Caco-2 (cell line): Measurements from ENCODE around the gene KPNA1. TPM values are rescaled to one million over a fixed set of nuclear protein-coding genes. Genes with fewer than 3 reads are reported as not detected.

ENCODE experiments used
- BruUV-seq: library from RNA; stranded (reverse); fragments of 400-500 nt; replicated peaks from 2 replicates; lab custom pipeline; 2021; lab: Mats Ljungman, UMichigan
- CTCF ChIA-PET: fragments of 300-600 bp; sonication (Branson Sonifier 250); formaldehyde crosslinking; loops from one replicate; lab custom pipeline; 2022; ENCODE audit warnings: antibody characterized with exemption; lab: Charles Lee
- POLR2A ChIA-PET: fragments of 300-600 bp; sonication (Branson Sonifier 250); formaldehyde crosslinking; loops from one replicate; lab custom pipeline; 2022; ENCODE audit warnings: antibody characterized with exemption; lab: Charles Lee
- DNase-seq, 2 experiments: peaks; one replicate each; pipeline versions ENCODE4 v3.0.0 to v3.0.0-alpha.2; 2020 to 2022
- H3K27me3 ChIP-seq: replicated peaks from 2 replicates; pipeline ENCODE4 v1.6.0; 2011; ENCODE audit warnings: low read length; ENCODE audit not compliant: control insufficient read depth, insufficient read depth
- H3K36me3 ChIP-seq: 2 replicates; pipeline ENCODE4 v1.5.1; 2011; ENCODE audit warnings: low read length; ENCODE audit not compliant: control insufficient read depth, insufficient read depth
- H3K4me1 ChIP-seq: fragments of 250-450 bp; sonication (Bioruptor Pico); 2 replicates; pipeline ENCODE4 v1.5.1; 2020; ENCODE audit warnings: mild to moderate bottlenecking
- H3K4me3 ChIP-seq: 2 replicates; pipeline ENCODE4 v1.5.1; 2011; ENCODE audit warnings: low read depth, mild to moderate bottlenecking, control low read depth, low read length
- H3K9me3 ChIP-seq: fragments of 250-450 bp; sonication (Bioruptor Pico); 2 replicates; pipeline ENCODE4 v1.5.1; 2020; ENCODE audit warnings: mild to moderate bottlenecking, moderate library complexity
- H3K27ac Mint-ChIP-seq: one replicate; pipeline ENCODE4 v1.8.0; 2022; ENCODE audit warnings: mixed read lengths; ENCODE audit not compliant: unreplicated experiment
- H3K27me3 Mint-ChIP-seq: one replicate; pipeline ENCODE4 v1.8.0; 2022; ENCODE audit warnings: mixed read lengths; ENCODE audit not compliant: insufficient read depth, unreplicated experiment
- H3K36me3 Mint-ChIP-seq: one replicate; pipeline ENCODE4 v1.8.0; 2022; ENCODE audit warnings: mild to moderate bottlenecking, mixed read lengths; ENCODE audit not compliant: insufficient read depth, unreplicated experiment
- H3K4me1 Mint-ChIP-seq: one replicate; pipeline ENCODE4 v1.8.0; 2022; ENCODE audit warnings: low read depth, mixed read lengths; ENCODE audit not compliant: unreplicated experiment
- H3K4me3 Mint-ChIP-seq: one replicate; pipeline ENCODE4 v1.8.0; 2022; ENCODE audit warnings: mild to moderate bottlenecking, moderate library complexity, mixed read lengths; ENCODE audit not compliant: unreplicated experiment
- H3K9me3 Mint-ChIP-seq: one replicate; pipeline ENCODE4 v1.8.0; 2022; ENCODE audit warnings: mixed read lengths; ENCODE audit not compliant: unreplicated experiment
- CTCF ChIP-seq, 2 experiments: fragments of 200-600 bp in 1 of 2; IDR thresholded peaks; 1 replicate in 1 of 2; 2 replicates in 1 of 2; pipeline versions ENCODE4 v1.5.1 to v1.8.0; 2011 to 2022; ENCODE audit warnings: antibody characterized with exemption in 1 of 2, control low read depth in 1 of 2, inconsistent platforms in 1 of 2, low read depth in 1 of 2, low read length in 1 of 2, mild to moderate bottlenecking in 1 of 2, moderate library complexity in 1 of 2; ENCODE audit not compliant: insufficient read depth in 1 of 2, severe bottlenecking in 1 of 2, unreplicated experiment in 1 of 2
- intact Hi-C: fragments of 100-400 bp; cut with micrococcal nuclease; formaldehyde crosslinking; loops from one replicate; pipeline ENCODE4 v1.10.0; 2022; ENCODE audit not compliant: unreplicated experiment
- total RNA-seq: library from RNA; stranded (reverse); gene quantifications from 2 replicates; pipeline ENCODE4 v1.2.3, GENCODE V29; 2022

The KPNA1 gene
- total RNA-seq, 1 experiment from 2014 or later = 82.0 TPM

GRCh38 chr3:122533480-122533879 is 18.7 kb upstream of the KPNA1 start:
- Mint-ChIP-seq H3K4me3 (no peak overlapping the region), H3K4me1 (no peaks in the 10 kb centered on the region), H3K27ac (no peak overlapping the region), H3K27me3 (no peaks in the 10 kb centered on the region), H3K9me3 (no peaks in the 10 kb centered on the region), H3K36me3 (peaks cover 14% of the 10 kb centered on the region)
- BruUV-seq = no TSS peak
- DNase-seq = no peak
- no peak overlapping the region for H3K4me3 ChIP-seq
- no peak for TF ChIP-seq CTCF (IDR thresholded peaks at IDR 0.05; ENCODE audit: insufficient read depth in 1 of 2, low read depth in 1 of 2, low read length in 1 of 2, severe bottlenecking in 1 of 2, unreplicated experiment in 1 of 2)
- H3K4me1 ChIP-seq = no peaks in the 10 kb centered on the region; the same call in 1 of the 2 replicates
- ChIA-PET CTCF (no interaction called here), POLR2A (no interaction called here)
- no peaks in the 10 kb centered on the region; the same call in 1 of the 2 replicates for H3K36me3 ChIP-seq
- no peaks in the 10 kb centered on the region for H3K9me3 ChIP-seq
- no peaks in the 10 kb centered on the region for H3K27me3 ChIP-seq
- intact Hi-C loops = no loop called here

DNA sequence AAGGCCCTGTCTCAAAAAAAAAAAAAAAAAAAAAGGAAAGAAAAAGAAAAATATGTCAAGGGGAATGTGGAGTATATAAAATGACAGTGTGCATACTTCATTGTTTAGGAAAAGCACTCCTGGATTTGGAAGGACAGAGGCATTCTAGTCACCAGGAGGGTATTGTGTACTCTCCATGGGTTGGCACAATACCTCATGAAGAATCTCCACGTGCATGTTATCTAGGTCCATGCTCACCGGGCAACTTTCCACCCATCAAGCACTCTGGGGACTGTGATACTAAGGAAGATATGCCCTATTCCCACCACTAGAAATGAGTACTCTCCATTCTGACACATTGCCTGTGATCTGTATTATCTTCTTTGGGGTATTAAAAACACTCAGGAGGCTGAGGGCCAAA is 15.4 kb upstream of the KPNA1 start:
- H3K4me1 ChIP-seq = no peaks in the 10 kb centered on the region; the same call in 1 of the 2 replicates
- Mint-ChIP-seq H3K4me1 (no peaks in the 10 kb centered on the region), H3K36me3 (peaks cover 14% of the 10 kb centered on the region), H3K27ac (no peak overlapping the region), H3K4me3 (no peak overlapping the region), H3K9me3 (no peaks in the 10 kb centered on the region), H3K27me3 (no peaks in the 10 kb centered on the region)
- intact Hi-C loops = no loop called here
- no peak for TF ChIP-seq CTCF (IDR thresholded peaks at IDR 0.05; ENCODE audit: insufficient read depth in 1 of 2, low read depth in 1 of 2, low read length in 1 of 2, severe bottlenecking in 1 of 2, unreplicated experiment in 1 of 2)
- no TSS peak for BruUV-seq
- no peaks in the 10 kb centered on the region for H3K9me3 ChIP-seq
- H3K27me3 ChIP-seq = no peaks in the 10 kb centered on the region
- no peak overlapping the region for H3K4me3 ChIP-seq
- DNase-seq = no peak
- no peaks in the 10 kb centered on the region; the same call in 1 of the 2 replicates for H3K36me3 ChIP-seq
- ChIA-PET CTCF (no interaction called here), POLR2A (no interaction called here)

- H3K36me3 ChIP-seq = no peaks in the 10 kb centered on the region
- no peak overlapping the region for H3K27ac Mint-ChIP-seq
- H3K4me1 ChIP-seq = no peaks in the 10 kb centered on the region
- TF ChIP-seq CTCF (IDR thresholded peaks at IDR 0.05; ENCODE audit: insufficient read depth in 1 of 2, low read depth in 1 of 2, low read length in 1 of 2, severe bottlenecking in 1 of 2, unreplicated experiment in 1 of 2) = no peak
- intact Hi-C loops = no loop called here
- CTCF ChIA-PET = no interaction called here
- no peaks in the 10 kb centered on the region for H3K4me1 Mint-ChIP-seq
- no peaks in the 10 kb centered on the region for H3K36me3 Mint-ChIP-seq
- H3K9me3 Mint-ChIP-seq = no peaks in the 10 kb centered on the region
- no peak for DNase-seq
- no peak overlapping the region for H3K4me3 Mint-ChIP-seq
- H3K27me3 ChIP-seq = no peaks in the 10 kb centered on the region
- no peaks in the 10 kb centered on the region for H3K27me3 Mint-ChIP-seq
- no peak overlapping the region for H3K4me3 ChIP-seq
- no TSS peak for BruUV-seq
- POLR2A ChIA-PET = no interaction called here
- no peaks in the 10 kb centered on the region for H3K9me3 ChIP-seq
Measured at GRCh38 chr3:122523317-122523716, 8.6 kb upstream of the KPNA1 start.
